ENCODE results near the gene JUND.
A peak's percentile ranks its signal among the peaks of the same experiment; 100 is the strongest.

The JUND gene

GRCh38 chr19:18308051-18308947, 26.9 kb upstream of the JUND start:
- DNase-seq = no peak

DNA sequence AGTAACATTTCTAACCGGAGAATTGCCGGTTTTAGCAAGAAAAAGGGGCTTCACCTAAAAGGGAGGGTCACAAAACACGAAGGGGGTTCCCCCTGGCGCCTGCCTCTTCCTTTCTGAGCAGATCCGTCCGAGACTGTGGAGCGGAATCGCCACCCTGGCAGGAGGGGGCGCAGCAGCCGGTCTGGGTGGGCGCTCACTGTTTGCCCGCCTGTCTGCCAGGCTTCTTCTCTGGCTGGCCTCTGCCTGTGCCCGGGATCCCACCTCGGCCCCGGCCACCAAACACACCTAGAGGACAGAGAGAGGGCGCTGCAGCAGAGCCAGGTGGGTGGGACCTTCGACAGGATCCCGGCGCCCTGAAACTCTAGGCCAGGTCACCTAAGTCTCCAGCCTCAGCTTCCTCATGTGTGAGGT, 25.9 kb upstream of the JUND start:
- DNase-seq = peak; percentile 21

GRCh38 chr19:18306888-18307260, 25.5 kb upstream of the JUND start:
- no peak for DNase-seq

DNA sequence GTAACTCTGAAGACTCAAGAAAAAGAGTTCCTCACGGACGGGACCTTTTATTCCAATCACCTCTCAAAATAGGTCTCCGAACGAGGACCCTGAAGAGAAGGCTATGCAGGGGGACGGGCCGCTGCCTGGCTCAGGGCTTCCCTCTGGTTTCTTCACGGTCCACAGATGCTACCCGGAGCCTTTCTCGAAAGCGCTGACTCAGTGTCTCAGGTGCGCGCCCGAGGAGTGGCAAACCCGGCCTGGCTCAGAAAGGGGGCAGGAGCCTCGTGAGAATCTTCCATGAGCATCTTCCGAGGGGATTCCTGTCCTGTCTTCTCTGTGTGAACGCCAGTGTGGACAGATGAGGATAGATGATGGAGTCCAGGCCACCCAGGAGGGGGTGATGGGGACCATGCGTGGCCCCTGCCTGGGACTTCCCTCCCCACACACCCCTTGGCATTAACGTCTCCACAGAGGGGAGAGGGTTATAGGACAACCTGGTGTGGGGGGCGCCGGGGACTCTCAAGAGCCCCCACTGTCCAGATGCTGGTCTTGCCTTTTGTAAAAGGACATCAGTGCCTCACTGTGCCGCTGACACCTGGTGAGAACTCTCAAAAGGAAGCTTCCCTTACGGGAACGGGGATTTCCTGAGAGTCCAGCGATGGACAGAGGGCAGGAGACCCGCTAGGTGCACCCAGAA, 24.9 kb upstream of the JUND start:
- peak; percentile 28 for DNase-seq

DNA sequence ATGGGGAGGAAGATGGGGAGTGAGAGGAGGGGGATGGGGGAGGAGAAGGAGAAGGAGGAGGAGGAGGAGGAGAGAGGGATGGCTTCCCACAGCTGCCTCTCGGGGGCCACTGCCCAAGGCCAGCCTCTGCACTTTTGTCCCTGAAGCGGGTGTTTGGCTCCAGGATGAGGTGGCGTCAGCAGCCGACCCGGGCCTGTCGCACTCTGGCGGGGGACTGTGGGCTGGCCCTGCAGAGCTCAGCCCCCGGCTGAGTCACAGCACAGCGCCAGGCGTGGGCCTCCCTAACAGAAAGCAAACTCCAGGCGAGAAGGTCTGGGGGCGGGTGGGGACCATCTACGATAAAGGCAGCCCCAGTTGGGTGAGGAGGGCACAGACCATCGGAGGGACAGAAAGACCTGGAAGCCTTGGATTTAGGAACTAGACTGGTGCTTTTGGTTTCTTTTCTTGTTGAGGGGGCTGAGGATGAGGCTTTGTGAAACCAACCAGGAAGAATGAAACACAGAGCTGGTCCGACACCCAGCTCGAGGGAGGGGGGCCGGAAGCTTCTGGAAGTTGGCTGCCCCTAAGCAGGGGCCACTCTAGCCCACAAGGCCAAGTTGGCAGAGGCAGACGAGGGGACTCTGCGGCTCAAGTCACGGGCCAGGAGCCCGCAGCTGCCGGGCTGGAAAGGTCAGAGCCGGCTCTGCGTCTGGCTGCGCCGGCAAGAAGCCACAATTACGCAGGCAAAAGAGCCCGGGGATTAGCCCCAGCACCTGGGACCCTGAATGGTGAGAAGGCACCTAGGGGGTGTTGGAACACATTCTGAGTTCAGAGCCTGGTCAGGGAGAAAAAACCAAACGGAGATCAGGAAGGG, 23.3 kb upstream of the JUND start:
- DNase-seq = peak; percentile 89

DNA sequence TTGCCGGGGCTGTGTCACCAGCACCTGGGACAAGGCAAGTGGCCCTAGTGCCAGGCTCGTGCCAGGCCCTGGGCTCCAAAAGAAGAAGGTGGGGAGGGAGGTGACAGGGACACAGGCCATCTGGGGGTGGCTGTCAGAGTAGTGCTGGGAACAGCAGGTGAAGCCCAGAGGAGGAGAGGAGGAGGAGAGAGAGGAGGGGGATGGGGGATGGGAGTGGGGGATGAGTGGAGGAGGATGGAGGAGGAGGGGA, 22.7 kb upstream of the JUND start:
- DNase-seq = no peak

GRCh38 chr19:18301718-18302111, 20.3 kb upstream of the JUND start:
- no peak for DNase-seq

DNA sequence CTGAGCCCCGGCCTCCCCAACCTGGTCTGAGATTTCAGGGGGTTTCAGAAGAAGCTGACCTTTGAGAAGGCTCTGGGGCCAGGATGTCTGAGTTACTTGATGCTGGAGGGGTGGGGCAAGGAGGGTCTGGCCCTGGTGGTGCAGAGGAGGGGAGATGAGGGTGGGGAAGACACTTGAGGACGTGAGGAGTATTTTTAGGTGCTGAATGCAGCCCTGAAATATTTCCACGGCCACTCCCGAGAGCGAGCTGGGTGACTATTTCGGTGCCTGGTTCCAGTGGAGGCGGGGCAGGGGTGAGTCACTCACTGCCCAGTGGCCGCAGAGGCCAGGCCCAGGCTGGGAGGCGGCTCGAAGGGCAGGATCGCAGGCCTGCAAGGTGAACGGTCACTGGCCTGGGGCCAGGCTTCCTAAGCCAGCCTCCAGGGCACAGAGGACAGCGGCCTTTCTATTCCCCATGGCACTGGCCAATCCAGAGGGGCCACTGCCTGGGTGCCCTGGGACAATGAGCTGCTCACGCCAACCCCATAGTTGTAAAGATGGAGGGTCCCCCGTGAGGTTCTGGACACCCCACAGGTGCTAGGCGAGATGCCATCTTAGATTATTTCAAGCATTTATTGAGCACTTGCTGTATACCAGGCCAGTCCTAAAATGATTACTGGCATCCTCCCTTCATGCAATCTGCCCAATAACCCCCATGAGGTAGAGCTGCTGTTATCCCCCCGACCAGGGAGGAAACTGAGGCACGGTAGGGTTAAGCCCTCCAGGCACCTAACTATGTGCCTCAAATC, 19.7 kb upstream of the JUND start:
- DNase-seq = no peak

GRCh38 chr19:18299654-18300053, 18.2 kb upstream of the JUND start:
- DNase-seq = no peak

GRCh38 chr19:18298601-18299000, 17.2 kb upstream of the JUND start:
- DNase-seq = no peak

- DNase-seq = no peak
Observed at GRCh38 chr19:18297308-18297707, 15.9 kb upstream of the JUND start.

DNA sequence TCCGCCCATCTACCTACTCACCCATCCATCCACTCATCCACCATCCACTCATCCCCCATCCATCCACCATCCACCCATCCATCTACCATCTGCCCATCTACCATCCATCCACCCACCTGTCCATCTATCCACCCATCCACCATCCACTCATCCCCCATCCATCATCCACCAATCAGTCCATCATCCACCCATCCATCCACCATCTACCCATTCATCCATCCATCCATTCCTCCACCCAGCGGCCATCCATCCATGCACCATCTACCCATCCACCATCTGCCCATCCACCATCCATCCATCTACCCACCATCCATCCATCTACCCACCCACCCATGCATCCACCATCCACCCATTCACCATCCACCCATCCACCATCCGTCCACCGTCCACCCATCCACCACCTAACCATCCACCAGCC, 13.6 kb upstream of the JUND start:
- no peak for DNase-seq

- DNase-seq = peak; percentile 90
Observed at GRCh38 chr19:18294467-18294864, 13.0 kb upstream of the JUND start.

- DNase-seq = no peak
Observed at GRCh38 chr19:18293642-18294466, 12.4 kb upstream of the JUND start.

DNA sequence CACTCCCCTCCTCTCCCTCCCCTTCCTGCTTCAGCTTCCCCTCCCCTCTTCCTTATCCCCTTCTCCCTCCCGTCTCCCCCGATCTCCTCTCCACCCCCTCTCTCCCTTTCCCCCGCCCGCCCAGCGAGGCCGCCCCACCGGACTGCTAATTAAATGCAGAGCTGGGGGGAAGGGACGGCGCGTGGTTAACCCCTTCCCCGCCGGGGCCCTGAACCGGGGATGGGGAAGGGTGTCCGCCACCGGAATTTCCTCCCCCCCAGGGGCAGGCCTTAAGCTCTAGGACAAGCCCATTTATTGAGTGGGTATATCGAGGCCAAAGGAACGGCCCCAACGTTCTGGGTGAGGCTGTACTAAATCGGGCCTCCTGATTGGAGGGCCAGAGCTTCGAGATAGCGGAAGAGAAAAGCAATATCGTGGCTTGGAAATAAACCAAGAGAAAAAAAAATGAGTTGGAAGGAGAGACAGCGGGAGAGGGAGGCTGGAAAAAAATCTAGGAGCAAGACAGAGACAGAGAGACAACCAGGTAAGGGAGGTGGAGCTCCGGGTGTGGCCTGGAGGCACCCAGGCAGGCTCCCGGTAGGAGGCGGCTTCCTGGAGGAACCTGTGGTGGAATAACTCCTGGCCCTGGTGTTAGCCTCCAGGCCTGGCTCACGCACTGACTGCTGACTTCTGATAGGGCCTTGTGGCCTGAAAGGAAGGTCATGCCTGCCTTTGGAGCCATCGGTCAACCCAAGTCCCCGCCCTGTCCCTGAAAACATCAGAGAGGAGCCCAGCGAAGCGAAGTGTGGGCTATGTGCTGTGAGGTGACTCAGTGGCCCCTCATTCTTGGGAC, 11.6 kb upstream of the JUND start:
- peak; percentile 50 for DNase-seq

DNA sequence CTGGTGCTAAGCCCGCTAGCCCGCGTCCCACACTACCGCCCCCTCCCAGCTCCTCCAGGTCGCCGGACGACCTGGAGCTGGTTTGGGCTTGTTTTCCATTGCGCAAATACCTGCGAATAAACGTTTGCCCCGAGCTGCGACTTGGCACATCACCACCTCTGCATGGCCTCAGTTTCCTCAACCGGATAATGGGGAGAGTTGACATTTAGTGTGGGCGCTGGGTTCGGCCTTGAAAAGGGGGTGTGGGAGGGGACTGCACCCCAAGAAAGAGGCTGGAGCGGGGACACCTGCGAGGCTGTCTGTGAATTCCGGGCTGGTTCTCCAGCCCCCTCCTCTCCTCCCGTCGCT, 11.0 kb upstream of the JUND start:
- DNase-seq = no peak

DNA sequence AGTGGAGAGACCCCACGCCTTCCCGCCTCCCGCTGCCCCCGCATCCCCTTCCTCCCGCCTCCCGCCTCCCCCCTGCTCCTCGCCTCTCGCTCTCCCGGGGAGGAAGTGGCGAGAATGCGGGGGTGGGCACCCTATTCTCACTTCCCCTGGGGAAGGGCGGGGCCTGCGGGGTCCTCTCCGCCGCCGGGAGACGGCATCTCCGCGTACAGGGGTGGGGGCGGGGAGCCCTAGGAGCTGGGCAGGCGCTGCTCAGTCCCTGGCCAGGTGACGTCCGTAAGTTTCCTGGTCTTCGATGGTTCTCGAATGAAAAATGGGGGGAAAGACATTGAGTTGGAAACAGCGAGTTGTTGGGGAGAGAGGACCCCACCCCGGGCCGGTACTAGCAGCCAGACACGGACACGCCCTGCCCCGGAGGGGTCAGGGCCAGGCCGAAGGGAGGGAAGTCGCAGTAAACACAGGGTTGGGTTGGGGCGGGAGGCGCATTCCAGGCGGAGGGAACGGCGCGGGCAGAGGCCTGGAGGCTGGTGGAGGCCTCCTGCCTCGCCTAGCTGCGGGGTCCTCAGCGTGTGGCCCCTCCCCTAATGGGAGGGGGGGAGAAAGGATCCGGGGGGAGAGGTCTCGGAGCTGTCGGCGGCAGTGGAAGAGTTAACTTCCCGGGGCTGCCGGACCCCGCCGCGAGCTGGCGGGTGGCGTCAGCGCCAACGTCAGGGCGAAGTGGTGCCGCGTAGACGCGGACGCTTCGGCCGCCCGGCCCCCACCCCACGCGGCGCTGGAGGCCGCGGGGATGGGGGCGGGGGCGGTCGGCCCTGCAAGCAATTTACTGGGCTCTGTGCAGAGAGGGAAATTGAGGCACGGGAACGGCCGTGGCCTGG, 10.4 kb upstream of the JUND start:
- DNase-seq = peak; percentile 83

- DNase-seq = no peak
Observed at GRCh38 chr19:18291019-18291524, 9.7 kb upstream of the JUND start.

DNA sequence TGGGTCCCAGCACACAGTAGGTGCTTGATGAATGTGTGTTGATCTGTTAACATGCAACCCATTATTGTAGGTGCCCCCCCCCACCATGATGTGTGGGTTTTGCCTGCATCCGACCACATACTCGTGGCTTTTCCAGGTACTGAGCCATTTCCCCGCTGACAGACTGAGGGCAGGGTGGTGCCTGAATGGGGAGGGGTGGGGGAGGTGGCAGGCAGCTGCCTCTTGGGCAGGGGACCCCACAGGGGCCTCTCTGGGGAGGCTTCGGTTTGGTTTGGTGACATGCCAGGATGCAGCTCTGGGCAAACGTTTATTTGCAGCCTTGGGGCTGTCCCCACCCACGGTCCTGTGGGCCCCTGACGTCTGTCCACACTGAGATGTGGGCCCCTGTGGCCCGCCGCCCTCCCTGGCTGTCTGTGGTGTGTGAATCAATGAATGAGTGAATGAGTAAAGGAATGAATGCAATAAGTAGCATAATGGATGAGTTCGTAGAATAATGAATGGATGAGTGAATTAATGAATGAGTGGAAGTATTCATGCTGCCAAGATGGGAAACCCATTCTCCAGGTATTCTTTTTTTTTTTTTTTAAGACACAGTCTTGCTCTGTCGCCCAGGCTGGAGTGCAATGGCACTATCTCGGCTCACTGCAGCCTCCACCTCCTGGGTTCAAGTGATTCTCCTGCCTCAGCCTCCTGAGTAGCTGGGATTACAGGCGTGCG, 9.0 kb upstream of the JUND start:
- peak; percentile 92 for DNase-seq
